SU-DHL-6 (cell line): ENCODE data around the gene UNC5A.

Experiments used
- CTCF ChIP-seq: fragments of 200-600 bp; sonication (generic); IDR thresholded peaks from one replicate; pipeline ENCODE4 v1.5.1; 2017; ENCODE audit warnings: antibody characterized with exemption, mild to moderate bottlenecking, low read length, moderate library complexity; ENCODE audit not compliant: insufficient read depth, poor library complexity, severe bottlenecking
- EZH2phosphoT487 ChIP-seq: fragments of 200-600 bp; sonication (generic), shearing (Covaris generic); conservative IDR thresholded peaks from 2 replicates; pipeline ENCODE4 v1.6.1; 2018; ENCODE audit warnings: mild to moderate bottlenecking, antibody characterized with exemption, low read length, moderate library complexity, mixed read lengths

GRCh38 chr5:176781054-176781375 lies 29.3 kb upstream of the UNC5A start:
- TF ChIP-seq CTCF (no peak), EZH2phosphoT487 (no peak)
